ENCODE measurements around the gene KRTAP5-6.

KRTAP5-6 gene

GRCh38 chr11:1741741-1742140 is 44.7 kb downstream of the KRTAP5-6 start:
- TF ChIP-seq TAF1 (IDR thresholded peaks at IDR 0.05; ENCODE audit: low read depth) (no peak), EP300 (IDR thresholded peaks at IDR 0.05; ENCODE audit: borderline replicate concordance) (no peak), EGR1 (IDR thresholded peaks at IDR 0.05) (no peak), MAX (IDR thresholded peaks at IDR 0.05) (no peak), RAD21 (IDR thresholded peaks at IDR 0.05; ENCODE audit: low read depth) (no peak), REST (IDR thresholded peaks at IDR 0.05; ENCODE audit: low read depth) (no peak), YY1 (IDR thresholded peaks at IDR 0.05; ENCODE audit: low read depth) (no peak), TEAD4 (IDR thresholded peaks at IDR 0.05) (no peak), USF1 (IDR thresholded peaks at IDR 0.05) (no peak), TCF12 (IDR thresholded peaks at IDR 0.05; ENCODE audit: low read depth) (no peak), FOXM1 (IDR thresholded peaks at IDR 0.05; ENCODE audit: borderline replicate concordance, low read depth) (no peak), ZBTB7A (IDR thresholded peaks at IDR 0.05; ENCODE audit: low read depth) (no peak), NFIC (IDR thresholded peaks at IDR 0.05) (no peak), CEBPB (IDR thresholded peaks at IDR 0.05) (no peak), CREB1 (IDR thresholded peaks at IDR 0.05; ENCODE audit: low read depth) (no peak)

- TF ChIP-seq YY1 (IDR thresholded peaks at IDR 0.05; ENCODE audit: low read depth), result no peak
- no peak for TF ChIP-seq NFIC (IDR thresholded peaks at IDR 0.05)
- TF ChIP-seq EP300 (IDR thresholded peaks at IDR 0.05; ENCODE audit: borderline replicate concordance), result no peak
- no peak for TF ChIP-seq CEBPB (IDR thresholded peaks at IDR 0.05)
- no peak for TF ChIP-seq TEAD4 (IDR thresholded peaks at IDR 0.05)
- no peak for TF ChIP-seq TAF1 (IDR thresholded peaks at IDR 0.05; ENCODE audit: low read depth)
- no peak for TF ChIP-seq REST (IDR thresholded peaks at IDR 0.05; ENCODE audit: low read depth)
- no peak for TF ChIP-seq EGR1 (IDR thresholded peaks at IDR 0.05)
- TF ChIP-seq FOXM1 (IDR thresholded peaks at IDR 0.05; ENCODE audit: borderline replicate concordance, low read depth), result no peak
- TF ChIP-seq USF1 (IDR thresholded peaks at IDR 0.05), result no peak
These were observed 45.4 kb downstream of the KRTAP5-6 start for GRCh38 chr11:1742371-1742770.

- TF ChIP-seq EP300 (IDR thresholded peaks at IDR 0.05; ENCODE audit: borderline replicate concordance) (no peak), FOXM1 (IDR thresholded peaks at IDR 0.05; ENCODE audit: borderline replicate concordance, low read depth) (no peak), CEBPB (IDR thresholded peaks at IDR 0.05) (no peak), CREB1 (IDR thresholded peaks at IDR 0.05; ENCODE audit: low read depth) (no peak), RAD21 (IDR thresholded peaks at IDR 0.05; ENCODE audit: low read depth) (no peak), TCF12 (IDR thresholded peaks at IDR 0.05; ENCODE audit: low read depth) (no peak), USF1 (IDR thresholded peaks at IDR 0.05) (no peak), REST (IDR thresholded peaks at IDR 0.05; ENCODE audit: low read depth) (no peak), ZBTB7A (IDR thresholded peaks at IDR 0.05; ENCODE audit: low read depth) (no peak), YY1 (IDR thresholded peaks at IDR 0.05; ENCODE audit: low read depth) (no peak), TAF1 (IDR thresholded peaks at IDR 0.05; ENCODE audit: low read depth) (no peak), MAX (IDR thresholded peaks at IDR 0.05) (no peak)
These were observed 46.0 kb downstream of the KRTAP5-6 start for GRCh38 chr11:1742869-1743584.
